Measurements from ENCODE around the gene FGD3.

- TF ChIP-seq CTCF (IDR thresholded peaks at IDR 0.05 in 8 of 11, conservative IDR thresholded peaks at IDR 0.05 in 3 of 11), result no peak
- TF ChIP-seq POLR2AphosphoS5 (IDR thresholded peaks at IDR 0.05), result peak in 1 of 3 donors; percentile 15
Observed at GRCh38 chr9:93084471-93084881, 137.2 kb downstream of the FGD3 start.

Measured in spleen (tissue), 7 donors.